SH-SY5Y (cell line): ENCODE results near the gene LRCH4.

Source experiments
- GATA2 ChIP-seq: IDR thresholded peaks from 2 replicates; pipeline ENCODE4 v1.6.1; 2011; ENCODE audit warnings: mild to moderate bottlenecking, low read depth, low read length
- GATA3 ChIP-seq: IDR thresholded peaks from 2 replicates; pipeline ENCODE4 v1.6.1; 2011; ENCODE audit warnings: low read depth, mild to moderate bottlenecking, low read length, moderate library complexity

GRCh38 chr7:100627238-100627549 lies 41.3 kb upstream of the LRCH4 start:
- TF ChIP-seq GATA3 (no peak), GATA2 (no peak)
